Measurements from ENCODE around the gene HDAC4. TPM values are rescaled to one million over a fixed set of nuclear protein-coding genes. Genes with fewer than 3 reads are reported as not detected.

HDAC4 gene
- total RNA-seq, 1 donor from 2014 or later: 46.2 TPM

DNA sequence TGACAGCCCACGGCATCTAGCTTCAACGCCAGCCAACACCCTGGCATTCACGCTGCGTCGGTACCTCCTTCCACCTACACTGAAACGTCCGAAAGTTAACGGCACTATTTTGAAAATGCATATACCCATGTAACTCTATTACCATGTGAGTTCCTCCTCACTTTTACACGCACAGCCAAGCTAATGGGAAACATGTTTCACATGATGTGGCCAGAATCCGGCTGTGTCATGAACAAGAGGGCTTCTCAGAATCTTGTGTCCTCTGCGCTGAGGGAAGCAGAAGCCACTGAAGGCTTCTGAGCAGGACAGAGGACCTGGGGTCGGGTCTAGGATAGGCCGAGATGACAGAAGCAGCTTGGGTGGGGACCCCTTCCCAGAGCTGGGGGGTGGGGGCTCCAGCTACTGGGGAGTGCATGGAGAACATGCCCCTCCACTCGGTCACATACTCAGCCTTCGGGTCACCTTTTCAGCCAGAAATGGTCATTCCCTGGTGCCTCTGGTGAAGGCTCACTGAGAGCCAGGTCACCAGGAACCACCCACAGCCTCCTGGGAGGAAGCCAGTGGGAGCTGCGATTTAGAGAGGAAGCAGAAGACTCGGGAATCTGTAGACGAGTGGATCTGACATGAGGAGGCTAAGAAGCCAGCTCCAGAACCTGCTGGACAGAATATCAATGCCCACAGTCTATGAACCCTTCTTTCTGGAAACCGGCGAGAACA lies 41.5 kb downstream of the HDAC4 start:
- H3K4me3 Mint-ChIP-seq (ENCODE audit: low read depth): no peak overlapping the region
- peaks cover 14% of the 10 kb centered on the region for H3K9me3 Mint-ChIP-seq (ENCODE audit: low read depth)
- H3K27ac Mint-ChIP-seq: no peak overlapping the region
- TF ChIP-seq, protein P1, sequence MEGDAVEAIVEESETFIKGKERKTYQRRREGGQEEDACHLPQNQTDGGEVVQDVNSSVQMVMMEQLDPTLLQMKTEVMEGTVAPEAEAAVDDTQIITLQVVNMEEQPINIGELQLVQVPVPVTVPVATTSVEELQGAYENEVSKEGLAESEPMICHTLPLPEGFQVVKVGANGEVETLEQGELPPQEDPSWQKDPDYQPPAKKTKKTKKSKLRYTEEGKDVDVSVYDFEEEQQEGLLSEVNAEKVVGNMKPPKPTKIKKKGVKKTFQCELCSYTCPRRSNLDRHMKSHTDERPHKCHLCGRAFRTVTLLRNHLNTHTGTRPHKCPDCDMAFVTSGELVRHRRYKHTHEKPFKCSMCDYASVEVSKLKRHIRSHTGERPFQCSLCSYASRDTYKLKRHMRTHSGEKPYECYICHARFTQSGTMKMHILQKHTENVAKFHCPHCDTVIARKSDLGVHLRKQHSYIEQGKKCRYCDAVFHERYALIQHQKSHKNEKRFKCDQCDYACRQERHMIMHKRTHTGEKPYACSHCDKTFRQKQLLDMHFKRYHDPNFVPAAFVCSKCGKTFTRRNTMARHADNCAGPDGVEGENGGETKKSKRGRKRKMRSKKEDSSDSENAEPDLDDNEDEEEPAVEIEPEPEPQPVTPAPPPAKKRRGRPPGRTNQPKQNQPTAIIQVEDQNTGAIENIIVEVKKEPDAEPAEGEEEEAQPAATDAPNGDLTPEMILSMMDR (IDR thresholded peaks at IDR 0.05; ENCODE audit: unreplicated experiment): no peak
- H3K27me3 Mint-ChIP-seq: no peaks in the 10 kb centered on the region
- peaks cover 16% of the 10 kb centered on the region for H3K36me3 Mint-ChIP-seq (ENCODE audit: insufficient read depth)
- H3K4me1 Mint-ChIP-seq (ENCODE audit: low read depth): peaks cover 27% of the 10 kb centered on the region
- no peak for DNase-seq (ENCODE audit: low spot score, unreplicated experiment)

DNA sequence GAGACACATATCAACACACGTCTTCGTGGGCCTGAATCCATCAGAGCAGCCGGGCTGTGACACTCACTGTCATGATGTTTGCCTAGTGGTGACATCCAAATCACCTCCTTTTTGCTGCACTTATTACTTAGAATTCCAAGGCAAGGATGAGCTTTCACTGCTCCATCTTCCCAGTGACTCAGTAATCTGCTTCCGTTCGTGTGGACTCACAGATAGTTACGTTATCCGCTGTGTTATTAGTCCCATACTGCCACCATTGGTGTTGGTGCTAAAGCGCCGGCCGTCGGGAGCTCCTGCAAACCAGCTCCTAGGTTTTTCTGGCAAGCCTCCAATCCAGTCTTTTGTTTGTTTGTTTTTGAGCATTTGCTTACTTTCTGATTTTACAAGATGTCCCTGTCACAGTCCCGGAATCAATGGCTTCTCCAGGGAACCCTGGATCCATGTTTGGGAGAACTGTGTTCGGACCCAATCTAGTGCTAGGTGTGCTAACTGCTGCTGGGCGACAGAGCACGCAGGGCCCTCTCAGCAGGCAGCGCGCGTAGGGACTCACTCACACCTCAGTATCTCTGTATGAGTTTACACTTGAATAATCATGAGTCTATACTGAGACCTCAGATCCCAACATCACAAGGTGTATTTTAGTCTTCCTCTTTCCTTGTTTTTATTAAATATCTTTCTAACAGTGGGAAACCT lies 42.6 kb downstream of the HDAC4 start:
- H3K4me3 Mint-ChIP-seq (ENCODE audit: low read depth): no peak overlapping the region
- H3K9me3 Mint-ChIP-seq (ENCODE audit: low read depth): peaks cover 14% of the 10 kb centered on the region
- no peak overlapping the region for H3K27ac Mint-ChIP-seq
- peaks cover 27% of the 10 kb centered on the region for H3K4me1 Mint-ChIP-seq (ENCODE audit: low read depth)
- peaks cover 20% of the 10 kb centered on the region for H3K36me3 Mint-ChIP-seq (ENCODE audit: insufficient read depth)
- H3K27me3 Mint-ChIP-seq: no peaks in the 10 kb centered on the region
- TF ChIP-seq, protein P1 (IDR thresholded peaks at IDR 0.05; ENCODE audit: unreplicated experiment): no peak
- no peak for DNase-seq (ENCODE audit: low spot score, unreplicated experiment)

DNA sequence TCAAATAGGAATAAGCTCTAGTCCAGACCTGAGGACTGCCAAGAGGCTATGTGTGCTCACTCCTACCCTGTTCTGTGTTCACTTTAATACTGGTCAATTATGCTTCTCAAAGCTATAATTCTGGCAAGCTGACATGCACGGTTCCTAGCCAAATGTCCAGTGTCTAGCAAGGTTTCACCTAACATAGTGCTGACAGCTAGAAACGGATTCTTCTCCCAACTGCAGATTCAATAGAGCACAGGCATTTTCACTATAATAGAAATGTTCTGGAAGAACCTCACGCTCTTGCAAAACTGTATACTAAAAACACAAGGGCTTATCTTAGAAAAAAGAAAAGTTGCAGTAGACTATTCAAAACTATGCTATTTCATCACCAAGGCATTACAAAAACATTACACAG lies 45.1 kb downstream of the HDAC4 start:
- Mint-ChIP-seq H3K27me3 (no peaks in the 10 kb centered on the region), H3K4me1 (ENCODE audit: low read depth) (peaks cover 18% of the 10 kb centered on the region), H3K27ac (no peak overlapping the region), H3K36me3 (ENCODE audit: insufficient read depth) (peaks cover 26% of the 10 kb centered on the region), H3K4me3 (ENCODE audit: low read depth) (no peak overlapping the region), H3K9me3 (ENCODE audit: low read depth) (peaks cover 14% of the 10 kb centered on the region)
- no peak for DNase-seq (ENCODE audit: low spot score, unreplicated experiment)
- TF ChIP-seq, protein P1 (IDR thresholded peaks at IDR 0.05; ENCODE audit: unreplicated experiment): no peak

DNA sequence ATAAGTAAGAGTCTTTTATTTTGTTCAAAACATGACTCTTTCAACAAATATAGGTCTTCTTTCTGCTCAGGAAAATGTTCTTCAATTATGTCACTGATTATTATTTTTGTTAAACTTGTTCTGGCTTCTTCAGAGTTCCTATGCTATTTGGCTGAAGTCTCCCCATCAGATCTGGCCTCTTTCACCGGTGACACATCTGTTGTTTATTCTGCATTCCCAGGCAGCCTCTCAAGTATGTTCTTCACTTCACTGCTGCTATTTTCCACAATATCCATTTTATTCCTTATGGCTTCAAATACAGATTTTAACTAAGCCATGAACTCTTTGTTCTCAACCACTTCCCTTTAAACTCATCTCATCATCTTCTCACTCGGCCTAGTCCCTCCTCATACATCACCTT lies 45.7 kb downstream of the HDAC4 start:
- TF ChIP-seq, protein P1 (IDR thresholded peaks at IDR 0.05; ENCODE audit: unreplicated experiment): no peak
- no peak for DNase-seq (ENCODE audit: low spot score, unreplicated experiment)
- Mint-ChIP-seq H3K27ac (no peak overlapping the region), H3K4me1 (ENCODE audit: low read depth) (peaks cover 14% of the 10 kb centered on the region), H3K36me3 (ENCODE audit: insufficient read depth) (peaks cover 26% of the 10 kb centered on the region), H3K27me3 (no peaks in the 10 kb centered on the region), H3K9me3 (ENCODE audit: low read depth) (peaks cover 14% of the 10 kb centered on the region), H3K4me3 (ENCODE audit: low read depth) (no peak overlapping the region)

DNA sequence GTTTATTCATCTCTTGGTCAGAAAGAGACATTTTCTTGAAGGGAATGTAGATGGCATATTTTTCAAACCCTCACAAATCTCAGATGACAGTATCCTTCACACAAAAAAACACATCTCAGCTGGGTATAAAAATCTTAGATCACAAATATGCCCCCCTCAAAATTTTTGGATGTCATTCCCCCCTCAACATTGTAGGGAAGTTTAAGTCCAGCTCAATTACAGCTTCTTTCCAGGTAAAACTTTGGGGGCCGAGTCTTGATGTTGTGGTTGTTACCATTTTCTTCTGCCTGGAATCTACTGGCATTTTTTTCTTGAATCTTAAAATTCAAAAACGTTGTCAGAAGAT lies 46.1 kb downstream of the HDAC4 start:
- Mint-ChIP-seq H3K27ac (no peak overlapping the region), H3K9me3 (ENCODE audit: low read depth) (peaks cover 14% of the 10 kb centered on the region), H3K4me1 (ENCODE audit: low read depth) (peaks cover 12% of the 10 kb centered on the region), H3K27me3 (no peaks in the 10 kb centered on the region), H3K36me3 (ENCODE audit: insufficient read depth) (peaks cover 26% of the 10 kb centered on the region), H3K4me3 (ENCODE audit: low read depth) (no peak overlapping the region)
- no peak for DNase-seq (ENCODE audit: low spot score, unreplicated experiment)
- TF ChIP-seq, protein P1 (IDR thresholded peaks at IDR 0.05; ENCODE audit: unreplicated experiment): no peak
